ENCODE results near the gene HOXC10. TPM values are rescaled to one million over a fixed set of nuclear protein-coding genes. Genes with fewer than 3 reads are reported as not detected.

The HOXC10 gene
- total and polyA plus RNA-seq, 12 donors, result 0.34 to 4.5 (median 1.5) TPM; not detected in 3

GRCh38 chr12:53985994-53986685 is 1.2 kb downstream of the HOXC10 start:
- Histone ChIP-seq H3K9me3 (replicated peaks in 1 of 3) (no peaks in the 10 kb centered on the region), H3K4me1 (replicated peaks in 1 of 2) (peaks cover 4 to 13% of the 10 kb centered on the region in 2 donors), H3K36me3 (replicated peaks in 1 of 2) (no peaks in the 10 kb centered on the region), H3K27me3 (peaks cover 87% of the 10 kb centered on the region), H3K27ac (peak overlapping the region in 1 of 5 donors; percentile 11), H3K4me3 (peak overlapping the region in 1 of 4 donors; percentile 48)
- DNase-seq, result no peak
- TF ChIP-seq CTCF (IDR thresholded peaks at IDR 0.05), result no peak
- no peak for TF ChIP-seq POLR2A (IDR thresholded peaks at IDR 0.05)
- intact Hi-C loops (cut with DNase I), result no loop called here
- WGBS, 4 donors, result 10 to 12% (median 11%) methylated on average over 22 to 50 of the region's 50 CpGs

GRCh38 chr12:53986686-53987483 is 1.9 kb downstream of the HOXC10 start:
- Histone ChIP-seq H3K27ac (no peak overlapping the region), H3K4me3 (no peak overlapping the region), H3K4me1 (replicated peaks in 1 of 2) (peaks cover 4 to 13% of the 10 kb centered on the region in 2 donors), H3K9me3 (replicated peaks in 1 of 3) (no peaks in the 10 kb centered on the region), H3K27me3 (peaks cover 87% of the 10 kb centered on the region), H3K36me3 (replicated peaks in 1 of 2) (no peaks in the 10 kb centered on the region)
- intact Hi-C loops (cut with DNase I), result no loop called here
- DNase-seq, result no peak
- TF ChIP-seq CTCF (IDR thresholded peaks at IDR 0.05) (no peak), POLR2A (IDR thresholded peaks at IDR 0.05) (no peak)
- WGBS, 4 donors, result 35 to 50% (median 39%) methylated on average over 12 to 21 of the region's 21 CpGs

GRCh38 chr12:53987787-53988230 is 2.9 kb downstream of the HOXC10 start:
- WGBS, 4 donors, result 24 to 41% (median 28%) methylated on average over 4 of the region's 4 CpGs
- Histone ChIP-seq H3K4me3 (no peak overlapping the region), H3K9me3 (replicated peaks in 1 of 3) (no peaks in the 10 kb centered on the region), H3K27ac (no peak overlapping the region), H3K27me3 (peaks cover 87% of the 10 kb centered on the region), H3K4me1 (replicated peaks in 1 of 2) (peaks cover 4 to 13% of the 10 kb centered on the region in 2 donors), H3K36me3 (replicated peaks in 1 of 2) (no peaks in the 10 kb centered on the region)
- no peak for TF ChIP-seq POLR2A (IDR thresholded peaks at IDR 0.05)
- TF ChIP-seq CTCF (IDR thresholded peaks at IDR 0.05), result no peak
- DNase-seq, result no peak
- intact Hi-C loops (cut with DNase I), result no loop called here

- intact Hi-C loops (cut with DNase I), result no loop called here
- Histone ChIP-seq H3K36me3 (replicated peaks in 1 of 2) (no peaks in the 10 kb centered on the region), H3K9me3 (replicated peaks in 1 of 3) (no peaks in the 10 kb centered on the region), H3K4me1 (replicated peaks in 1 of 2) (peaks cover 4 to 13% of the 10 kb centered on the region in 2 donors), H3K27me3 (peaks cover 87% of the 10 kb centered on the region), H3K27ac (no peak overlapping the region), H3K4me3 (no peak overlapping the region)
- no peak for DNase-seq
- TF ChIP-seq CTCF (IDR thresholded peaks at IDR 0.05) (no peak), POLR2A (IDR thresholded peaks at IDR 0.05) (no peak)
- WGBS, 4 donors, result 25 to 34% (median 26%) methylated on average over 5 of the region's 5 CpGs
Observed at GRCh38 chr12:53988541-53989226, 3.7 kb downstream of the HOXC10 start.

Measured in adrenal gland (tissue), 12 donors.